MM.1S (cell line): Measurements from ENCODE around the gene WSB1.

Source experiments
- EZH2 ChIP-seq: fragments of 300-600 bp; sonication (generic); optimal IDR thresholded peaks from 2 replicates; pipeline ENCODE3; 2017; ENCODE audit warnings: low read depth, mild to moderate bottlenecking, antibody characterized with exemption, low read length, mixed read lengths
- EZH2phosphoT487 ChIP-seq: fragments of 300-600 bp; sonication (generic); IDR thresholded peaks from 2 replicates; pipeline ENCODE4 v1.6.1; 2018; ENCODE audit warnings: antibody characterized with exemption, low read length
- TF ChIP-seq, protein P1 (sequence below): fragments of 300-600 bp; sonication (generic); IDR thresholded peaks from 2 replicates; pipeline ENCODE4 v1.5.1; 2016; ENCODE audit warnings: antibody characterized with exemption, low read length, mixed read lengths

DNA sequence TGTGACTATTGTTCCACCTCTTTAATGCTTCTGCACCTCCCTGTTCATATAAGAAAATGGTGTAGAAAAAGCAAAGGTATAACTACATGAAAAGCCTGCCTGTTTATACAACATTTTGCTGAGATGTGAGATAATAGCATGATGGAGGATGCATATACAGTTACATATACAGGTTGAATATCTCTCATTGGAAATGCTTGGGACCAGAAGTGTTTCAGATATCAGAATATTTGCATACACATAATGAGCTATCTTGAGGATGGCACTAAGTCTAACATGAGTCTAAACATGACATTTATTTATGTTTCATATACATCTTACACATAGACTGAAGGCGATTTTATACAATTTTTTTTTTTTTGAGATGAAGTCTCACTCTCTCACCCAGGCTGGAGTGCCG is 5.7 kb upstream of the WSB1 start:
- TF ChIP-seq, protein P1, sequence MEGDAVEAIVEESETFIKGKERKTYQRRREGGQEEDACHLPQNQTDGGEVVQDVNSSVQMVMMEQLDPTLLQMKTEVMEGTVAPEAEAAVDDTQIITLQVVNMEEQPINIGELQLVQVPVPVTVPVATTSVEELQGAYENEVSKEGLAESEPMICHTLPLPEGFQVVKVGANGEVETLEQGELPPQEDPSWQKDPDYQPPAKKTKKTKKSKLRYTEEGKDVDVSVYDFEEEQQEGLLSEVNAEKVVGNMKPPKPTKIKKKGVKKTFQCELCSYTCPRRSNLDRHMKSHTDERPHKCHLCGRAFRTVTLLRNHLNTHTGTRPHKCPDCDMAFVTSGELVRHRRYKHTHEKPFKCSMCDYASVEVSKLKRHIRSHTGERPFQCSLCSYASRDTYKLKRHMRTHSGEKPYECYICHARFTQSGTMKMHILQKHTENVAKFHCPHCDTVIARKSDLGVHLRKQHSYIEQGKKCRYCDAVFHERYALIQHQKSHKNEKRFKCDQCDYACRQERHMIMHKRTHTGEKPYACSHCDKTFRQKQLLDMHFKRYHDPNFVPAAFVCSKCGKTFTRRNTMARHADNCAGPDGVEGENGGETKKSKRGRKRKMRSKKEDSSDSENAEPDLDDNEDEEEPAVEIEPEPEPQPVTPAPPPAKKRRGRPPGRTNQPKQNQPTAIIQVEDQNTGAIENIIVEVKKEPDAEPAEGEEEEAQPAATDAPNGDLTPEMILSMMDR: no peak
- TF ChIP-seq EZH2 (no peak), EZH2phosphoT487 (no peak)
